T-helper 2 cell treated with Interferon-gamma antibody and Interleukin-4, amounts not matched to agents 5 μg/mL and 100 μg/mL, for 36 hours (primary cell): ENCODE measurements around the gene HRG.

Experiments
- DNase-seq: peaks from one replicate; pipeline ENCODE4 v3.0.0; 2021; ENCODE audit warnings: low spot score
- H3K27ac Mint-ChIP-seq: one replicate; pipeline ENCODE4 v1.8.0; 2021; ENCODE audit warnings: mild to moderate bottlenecking, mixed read lengths
- H3K27me3 Mint-ChIP-seq: one replicate; pipeline ENCODE4 v1.8.0; 2021; ENCODE audit warnings: low read depth, mixed read lengths
- H3K36me3 Mint-ChIP-seq: one replicate; pipeline ENCODE4 v1.8.0; 2021; ENCODE audit warnings: low read depth, mixed read lengths
- H3K4me1 Mint-ChIP-seq: one replicate; pipeline ENCODE4 v1.8.0; 2021; ENCODE audit warnings: low read depth, mixed read lengths
- H3K4me3 Mint-ChIP-seq: one replicate; pipeline ENCODE4 v1.8.0; 2022; ENCODE audit warnings: mild to moderate bottlenecking, moderate library complexity, mixed read lengths
- H3K9me3 Mint-ChIP-seq: one replicate; pipeline ENCODE4 v1.8.0; 2021; ENCODE audit warnings: mixed read lengths

Gene HRG

GRCh38 chr3:186665625-186666188 lies at the start of gene HRG:
TSS of gene HRG (plus strand) at chr3:186666014. CDS start at chr3:186666032, 18 bp downstream.
- no peaks in the 10 kb centered on the region for H3K9me3 Mint-ChIP-seq
- no peak within 1 kb of the TSS for H3K27ac Mint-ChIP-seq
- H3K4me1 Mint-ChIP-seq, result peaks cover 12% of the 10 kb centered on the region
- DNase-seq, result no peak
- H3K36me3 Mint-ChIP-seq, result no peaks in the 10 kb centered on the region
- no peak within 1 kb of the TSS for H3K4me3 Mint-ChIP-seq
- H3K27me3 Mint-ChIP-seq, result peaks cover 25% of the 10 kb centered on the region

- no peak overlapping the region for H3K27ac Mint-ChIP-seq
- H3K36me3 Mint-ChIP-seq, result no peaks in the 10 kb centered on the region
- DNase-seq, result no peak
- H3K27me3 Mint-ChIP-seq, result peaks cover 40% of the 10 kb centered on the region
- H3K9me3 Mint-ChIP-seq, result no peaks in the 10 kb centered on the region
- H3K4me1 Mint-ChIP-seq, result peaks cover 15% of the 10 kb centered on the region
- H3K4me3 Mint-ChIP-seq, result no peak overlapping the region
These were observed 49.6 kb upstream of the HRG start for GRCh38 chr3:186616299-186616617.

- Mint-ChIP-seq H3K4me3 (peak overlapping the region; percentile 76), H3K27ac (peak overlapping the region; percentile 19), H3K4me1 (peaks cover 15% of the 10 kb centered on the region), H3K27me3 (peaks cover 39% of the 10 kb centered on the region), H3K36me3 (no peaks in the 10 kb centered on the region), H3K9me3 (no peaks in the 10 kb centered on the region)
- DNase-seq, result peak; percentile 86
These were observed 48.5 kb upstream of the HRG start for GRCh38 chr3:186617036-186617946.

- Mint-ChIP-seq H3K9me3 (no peaks in the 10 kb centered on the region), H3K4me3 (no peak overlapping the region), H3K4me1 (peaks cover 15% of the 10 kb centered on the region), H3K36me3 (no peaks in the 10 kb centered on the region), H3K27me3 (peaks cover 39% of the 10 kb centered on the region), H3K27ac (no peak overlapping the region)
- no peak for DNase-seq
These were observed 47.4 kb upstream of the HRG start for GRCh38 chr3:186618318-186618938.

GRCh38 chr3:186619787-186620212 lies 46.0 kb upstream of the HRG start:
- H3K36me3 Mint-ChIP-seq, result no peaks in the 10 kb centered on the region
- no peak for DNase-seq
- peaks cover 9% of the 10 kb centered on the region for H3K4me1 Mint-ChIP-seq
- H3K4me3 Mint-ChIP-seq, result no peak overlapping the region
- no peak overlapping the region for H3K27ac Mint-ChIP-seq
- no peaks in the 10 kb centered on the region for H3K9me3 Mint-ChIP-seq
- peaks cover 32% of the 10 kb centered on the region for H3K27me3 Mint-ChIP-seq

- H3K36me3 Mint-ChIP-seq, result no peaks in the 10 kb centered on the region
These were observed 45.4 kb upstream of the HRG start for GRCh38 chr3:186620213-186621092.

GRCh38 chr3:186621894-186622650 lies 43.7 kb upstream of the HRG start:
- Mint-ChIP-seq H3K4me3 (no peak overlapping the region), H3K4me1 (peaks cover 2% of the 10 kb centered on the region), H3K27me3 (peaks cover 27% of the 10 kb centered on the region), H3K36me3 (no peaks in the 10 kb centered on the region), H3K27ac (no peak overlapping the region), H3K9me3 (no peaks in the 10 kb centered on the region)
- no peak for DNase-seq

More at GRCh38 chr3:186620213-186621092, 45.4 kb upstream of the HRG start:
- Mint-ChIP-seq H3K27me3 (peaks cover 30% of the 10 kb centered on the region), H3K4me1 (peaks cover 7% of the 10 kb centered on the region), H3K4me3 (no peak overlapping the region), H3K9me3 (no peaks in the 10 kb centered on the region), H3K27ac (no peak overlapping the region)
- no peak for DNase-seq

- no peak for DNase-seq
- no peak overlapping the region for H3K4me3 Mint-ChIP-seq
- no peaks in the 10 kb centered on the region for H3K36me3 Mint-ChIP-seq
- no peak overlapping the region for H3K27ac Mint-ChIP-seq
- H3K27me3 Mint-ChIP-seq, result peaks cover 25% of the 10 kb centered on the region
- no peaks in the 10 kb centered on the region for H3K4me1 Mint-ChIP-seq
- H3K9me3 Mint-ChIP-seq, result no peaks in the 10 kb centered on the region
These were observed 43.0 kb upstream of the HRG start for GRCh38 chr3:186622651-186623310.

- peaks cover 21% of the 10 kb centered on the region for H3K27me3 Mint-ChIP-seq
- no peak overlapping the region for H3K27ac Mint-ChIP-seq
- no peak for DNase-seq
- no peaks in the 10 kb centered on the region for H3K36me3 Mint-ChIP-seq
- no peaks in the 10 kb centered on the region for H3K4me1 Mint-ChIP-seq
- no peak overlapping the region for H3K4me3 Mint-ChIP-seq
- no peaks in the 10 kb centered on the region for H3K9me3 Mint-ChIP-seq
These were observed 41.2 kb upstream of the HRG start for GRCh38 chr3:186624598-186624997.

GRCh38 chr3:186625600-186626042 lies 40.2 kb upstream of the HRG start:
- no peak for DNase-seq
- Mint-ChIP-seq H3K27me3 (peaks cover 24% of the 10 kb centered on the region), H3K4me3 (no peak overlapping the region), H3K9me3 (no peaks in the 10 kb centered on the region), H3K36me3 (no peaks in the 10 kb centered on the region), H3K27ac (no peak overlapping the region), H3K4me1 (no peaks in the 10 kb centered on the region)

- no peak for DNase-seq
- Mint-ChIP-seq H3K9me3 (no peaks in the 10 kb centered on the region), H3K4me3 (no peak overlapping the region), H3K4me1 (no peaks in the 10 kb centered on the region), H3K36me3 (no peaks in the 10 kb centered on the region), H3K27ac (no peak overlapping the region), H3K27me3 (peaks cover 25% of the 10 kb centered on the region)
These were observed 39.5 kb upstream of the HRG start for GRCh38 chr3:186626254-186626847.

- H3K4me1 Mint-ChIP-seq, result no peaks in the 10 kb centered on the region
- no peak for DNase-seq
- H3K27ac Mint-ChIP-seq, result no peak overlapping the region
- H3K9me3 Mint-ChIP-seq, result no peaks in the 10 kb centered on the region
- no peak overlapping the region for H3K4me3 Mint-ChIP-seq
- peaks cover 18% of the 10 kb centered on the region for H3K27me3 Mint-ChIP-seq
- no peaks in the 10 kb centered on the region for H3K36me3 Mint-ChIP-seq
These were observed 37.9 kb upstream of the HRG start for GRCh38 chr3:186627852-186628414.
